K562 (cell line): Measurements from ENCODE around the gene RAB26. TPM values are rescaled to one million over a fixed set of nuclear protein-coding genes. Genes with fewer than 3 reads are reported as not detected.

Experiments used
- MGA ChIP-seq: fragments of 450-650 bp; IDR thresholded peaks from 2 replicates; pipeline ENCODE4 v1.6.1; 2016; ENCODE audit warnings: mild to moderate bottlenecking, moderate library complexity
- NBN ChIP-seq: fragments of 450-650 bp; IDR thresholded peaks from 2 replicates; pipeline ENCODE4 v1.6.1; 2016; ENCODE audit warnings: low read depth, mild to moderate bottlenecking
- NR0B1 ChIP-seq: fragments of 450-650 bp; IDR thresholded peaks from one replicate; pipeline ENCODE4 v1.6.1; 2018; ENCODE audit warnings: mild to moderate bottlenecking, moderate library complexity; ENCODE audit not compliant: partially characterized antibody
- PHTF2 ChIP-seq: fragments of 250-450 bp; sonication (Bioruptor Pico); IDR thresholded peaks from 2 replicates; pipeline ENCODE4 v1.5.0; 2021; ENCODE audit warnings: mild to moderate bottlenecking
- SUPT5H ChIP-seq: fragments of 450-650 bp; IDR thresholded peaks from 2 replicates; pipeline ENCODE4 v1.6.1; 2016
- TAF1 ChIP-seq: IDR thresholded peaks from 2 replicates; pipeline ENCODE4 v1.6.1; 2011; ENCODE audit warnings: mild to moderate bottlenecking, low read length, moderate library complexity; ENCODE audit not compliant: insufficient read depth, control insufficient read depth, severe bottlenecking; ENCODE audit errors: extremely low read depth
- YBX1 ChIP-seq: fragments of 450-650 bp; IDR thresholded peaks from 2 replicates; pipeline ENCODE4 v1.7.1; 2016; ENCODE audit warnings: mild to moderate bottlenecking
- ZNF431 ChIP-seq: sonication (generic); formaldehyde crosslinking; IDR thresholded peaks from 2 replicates; pipeline ENCODE4 v1.8.0; 2022; ENCODE audit warnings: mild to moderate bottlenecking, missing genetic modification reagents
- ZNF511 ChIP-seq: sonication (generic); formaldehyde crosslinking; IDR thresholded peaks from 2 replicates; pipeline ENCODE4 v1.8.0; 2022; ENCODE audit warnings: mild to moderate bottlenecking, missing genetic modification reagents
- polyA plus RNA-seq, 8 experiments: library from polyadenylated mRNA; depleted of rRNA in 4 of 8; stranded (reverse) in 5 of 8; unstranded in 3 of 8; fragments of >200 nt; fragmentation: Nextera tagmentation in 2 of 8; fragmentation: Illumina TruSeq in 1 of 8; extraction: Ambion mirVana in 2 of 8; extraction: Trizol in 1 of 8; gene quantifications; 2 replicates each; pipeline versions ENCODE4 v1.2.1 to v1.2.3, GENCODE V29; 2011 to 2014; ENCODE audit warnings: inconsistent platforms in 1 of 8, missing spikeins in 1 of 8
- total RNA-seq, 7 experiments: library from RNA; depleted of rRNA in 6 of 7; stranded (reverse); fragments of >200 nt in 6 of 7; fragmentation: Illumina TruSeq in 2 of 7; extraction: Trizol in 2 of 7; gene quantifications; 2 replicates each; pipeline versions ENCODE4 v1.2.1 to v1.2.3, GENCODE V29; 2011 to 2021; ENCODE audit warnings: low replicate concordance in 1 of 7

RAB26 gene
- total and polyA plus RNA-seq, 9 of the 15 experiments (the other 6 are each of a cell fraction or from before 2014, with no cell fraction given) = 0.25 to 6.1 (median 2.1) TPM

GRCh38 chr16:2155091-2155950 lies 6.9 kb downstream of the RAB26 start, which contains the start of gene TRAF7 (continued):
- TF ChIP-seq NBN (peak; percentile 58; the same call in 1 of the 2 replicates), SUPT5H (peak; percentile 100), PHTF2 (0 out of 2 replicates have a peak, but pooled peaks have one; percentile 73), MGA (no peak; the same call in 1 of the 2 replicates), NR0B1 (no peak), TAF1 (peak; percentile 100), ZNF431 (CRISPR knock-in tag) (peak; percentile 65; the same call in 1 of the 2 replicates), YBX1 (no peak), ZNF511 (CRISPR knock-in tag) (peak; percentile 92)
